SU-DHL-6 (cell line): ENCODE data around the gene APOC3.

Source experiments
- H2AFZ ChIP-seq: fragments of 200-600 bp; sonication (generic); 2 replicates; pipeline ENCODE4 v1.6.1; 2014; ENCODE audit warnings: low read depth, mild to moderate bottlenecking, moderate library complexity, mixed read lengths, antibody characterized with exemption, low read length; ENCODE audit not compliant: severe bottlenecking
- H3F3A ChIP-seq: fragments of 200-600 bp; shearing (Covaris generic); 2 replicates; pipeline ENCODE4 v1.6.0; 2016; ENCODE audit warnings: antibody characterized with exemption, mild to moderate bottlenecking; ENCODE audit not compliant: insufficient read depth
- H3K27ac ChIP-seq: fragments of 200-600 bp; sonication (generic); 2 replicates; pipeline ENCODE4 v1.5.1; 2016; ENCODE audit warnings: low read depth, mild to moderate bottlenecking, low read length, moderate library complexity, mixed read lengths
- H3K27me3 ChIP-seq: fragments of 200-600 bp; sonication (generic), shearing (Covaris generic); 2 replicates; pipeline ENCODE4 v1.6.0; 2014; ENCODE audit warnings: mild to moderate bottlenecking, low read length
- H3K36me3 ChIP-seq: fragments of 200-600 bp; sonication (generic); 2 replicates; pipeline ENCODE4 v1.6.1; 2014; ENCODE audit warnings: mild to moderate bottlenecking, low read length, mixed read lengths
- H3K4me2 ChIP-seq: fragments of 300-600, 200-600 bp; shearing (Covaris generic), sonication (generic); 2 replicates; pipeline ENCODE4 v1.6.0; 2014; ENCODE audit warnings: low read length, low read depth, mild to moderate bottlenecking; ENCODE audit not compliant: poor library complexity, severe bottlenecking
- H3K4me3 ChIP-seq: fragments of 200-600 bp; sonication (generic); 2 replicates; pipeline ENCODE4 v1.5.1; 2014; ENCODE audit warnings: antibody characterized with exemption, low read length, mild to moderate bottlenecking, mixed read lengths; ENCODE audit not compliant: insufficient read depth, poor library complexity, severe bottlenecking
- H3K79me2 ChIP-seq: fragments of 200-600 bp; sonication (generic); 2 replicates; pipeline ENCODE4 v1.6.1; 2014; ENCODE audit warnings: mild to moderate bottlenecking, low read length, moderate library complexity; ENCODE audit not compliant: insufficient read depth
- H3K9ac ChIP-seq: fragments of 200-600 bp; sonication (generic); 2 replicates; pipeline ENCODE4 v1.7.0; 2014; ENCODE audit warnings: mild to moderate bottlenecking, low read length
- H3K9me2 ChIP-seq: fragments of 200-600 bp; sonication (generic); replicated peaks from 2 replicates; pipeline ENCODE4 v1.6.1; 2014; ENCODE audit warnings: low read length; ENCODE audit not compliant: insufficient read depth
- H3K9me3 ChIP-seq: fragments of 200-600 bp; sonication (generic); 2 replicates; pipeline ENCODE4 v1.6.1; 2014; ENCODE audit warnings: low read length, mixed read lengths; ENCODE audit not compliant: insufficient read depth
- H4K20me1 ChIP-seq: fragments of 200-600 bp; sonication (generic); 2 replicates; pipeline ENCODE4 v1.6.1; 2014; ENCODE audit warnings: low read depth, mild to moderate bottlenecking, antibody characterized with exemption, low read length, moderate library complexity, mixed read lengths
- CTCF ChIP-seq: fragments of 200-600 bp; sonication (generic); IDR thresholded peaks from one replicate; pipeline ENCODE4 v1.5.1; 2017; ENCODE audit warnings: antibody characterized with exemption, mild to moderate bottlenecking, low read length, moderate library complexity; ENCODE audit not compliant: insufficient read depth, poor library complexity, severe bottlenecking
- EZH2phosphoT487 ChIP-seq: fragments of 200-600 bp; sonication (generic), shearing (Covaris generic); conservative IDR thresholded peaks from 2 replicates; pipeline ENCODE4 v1.6.1; 2018; ENCODE audit warnings: mild to moderate bottlenecking, antibody characterized with exemption, low read length, moderate library complexity, mixed read lengths

APOC3 gene

GRCh38 chr11:116847612-116848011 is 17.9 kb downstream of the APOC3 start:
- no peak for TF ChIP-seq EZH2phosphoT487
- no peak for TF ChIP-seq CTCF
- H4K20me1 ChIP-seq = no peaks in the 10 kb centered on the region
- no peaks in the 10 kb centered on the region for H3K27me3 ChIP-seq
- no peaks in the 10 kb centered on the region for H3K9me3 ChIP-seq
- no peak overlapping the region for H3K4me2 ChIP-seq
- H3K9ac ChIP-seq = no peak overlapping the region
- H3K79me2 ChIP-seq = no peaks in the 10 kb centered on the region
- H3F3A ChIP-seq = no peaks in the 10 kb centered on the region
- H3K27ac ChIP-seq = no peak overlapping the region
- H2AFZ ChIP-seq = no peak overlapping the region
- no peak overlapping the region for H3K4me3 ChIP-seq
- no peaks in the 10 kb centered on the region for H3K36me3 ChIP-seq
- no peaks in the 10 kb centered on the region for H3K9me2 ChIP-seq

GRCh38 chr11:116849060-116849459 is 19.4 kb downstream of the APOC3 start:
- Histone ChIP-seq H3K36me3 (no peaks in the 10 kb centered on the region), H3K27ac (no peak overlapping the region), H3K79me2 (no peaks in the 10 kb centered on the region), H3K9me2 (no peaks in the 10 kb centered on the region), H3K27me3 (no peaks in the 10 kb centered on the region), H3K9ac (no peak overlapping the region), H2AFZ (no peak overlapping the region), H3K4me2 (no peak overlapping the region), H3F3A (no peaks in the 10 kb centered on the region), H4K20me1 (no peaks in the 10 kb centered on the region), H3K4me3 (no peak overlapping the region), H3K9me3 (no peaks in the 10 kb centered on the region)
- TF ChIP-seq CTCF (no peak), EZH2phosphoT487 (no peak)

GRCh38 chr11:116849486-116849885 is 19.8 kb downstream of the APOC3 start:
- Histone ChIP-seq H3K9ac (no peak overlapping the region), H4K20me1 (no peaks in the 10 kb centered on the region), H3K9me2 (no peaks in the 10 kb centered on the region), H3K9me3 (no peaks in the 10 kb centered on the region), H3K4me2 (no peak overlapping the region), H2AFZ (no peak overlapping the region), H3K36me3 (no peaks in the 10 kb centered on the region), H3K27me3 (no peaks in the 10 kb centered on the region), H3K79me2 (no peaks in the 10 kb centered on the region), H3K4me3 (no peak overlapping the region), H3K27ac (no peak overlapping the region), H3F3A (no peaks in the 10 kb centered on the region)
- TF ChIP-seq CTCF (no peak), EZH2phosphoT487 (no peak)

- Histone ChIP-seq H3K36me3 (no peaks in the 10 kb centered on the region), H3K9ac (no peak overlapping the region), H3K27ac (no peak overlapping the region), H2AFZ (no peak overlapping the region), H3K4me3 (no peak overlapping the region), H3F3A (no peaks in the 10 kb centered on the region), H4K20me1 (no peaks in the 10 kb centered on the region), H3K4me2 (no peak overlapping the region), H3K79me2 (no peaks in the 10 kb centered on the region), H3K9me3 (no peaks in the 10 kb centered on the region), H3K27me3 (no peaks in the 10 kb centered on the region), H3K9me2 (no peaks in the 10 kb centered on the region)
- TF ChIP-seq EZH2phosphoT487 = no peak
- no peak for TF ChIP-seq CTCF
These were observed 21.9 kb downstream of the APOC3 start for GRCh38 chr11:116851626-116852025.
